HG03045 (cell line): Measurements from ENCODE around the gene IFT81.
"Not testable (repeated sequence)": the region's sequence is repeated elsewhere in the genome, so short reads cannot be mapped to it uniquely, and the experiment has no call there.

Source experiments
- ATAC-seq: cut with Tn5 transposase; IDR thresholded peaks from one replicate; pipeline ENCODE4 v1.9.1; 2021; ENCODE audit warnings: mild to moderate bottlenecking, moderate library complexity; ENCODE audit not compliant: unreplicated experiment

Gene IFT81

DNA sequence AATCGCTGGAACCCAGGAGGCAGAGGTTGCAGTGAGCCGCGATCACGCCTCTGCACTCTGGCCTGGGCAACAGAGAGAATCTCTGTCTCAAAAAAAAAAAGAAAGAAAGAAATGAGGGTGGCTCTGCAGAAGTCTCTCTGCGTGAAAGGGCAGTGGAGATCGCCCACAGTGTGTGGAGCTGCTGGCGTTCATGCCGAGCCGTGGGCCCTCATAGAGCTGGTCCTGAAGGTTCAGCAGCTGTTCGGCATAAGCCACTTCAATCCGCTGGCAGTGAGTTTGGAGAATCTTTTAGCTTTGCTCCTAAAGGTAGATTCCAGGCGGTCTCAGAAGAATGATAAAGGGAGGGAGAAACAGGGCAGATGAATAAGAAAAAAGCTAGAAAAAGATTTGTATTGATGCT is 120.2 kb downstream of the IFT81 start:
- no peak for ATAC-seq

DNA sequence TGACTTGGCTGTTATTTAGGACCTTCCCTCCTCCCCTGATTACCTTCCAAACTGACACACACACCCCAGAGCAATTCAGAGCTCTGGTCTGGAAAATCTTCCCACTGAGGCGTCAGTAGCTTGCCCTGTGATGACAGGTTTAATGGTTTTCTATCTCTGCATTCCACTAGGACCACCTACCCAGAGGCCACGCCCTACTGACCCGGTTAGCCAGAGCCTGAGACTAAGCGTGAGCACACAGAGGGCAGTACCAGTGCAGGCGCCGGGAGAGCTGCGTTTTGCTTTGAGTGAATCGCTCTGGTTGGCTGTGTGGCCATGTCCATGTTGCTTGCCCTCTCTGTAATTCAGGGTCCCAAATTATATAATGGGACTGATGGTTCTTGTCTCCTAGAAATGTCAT is 120.7 kb downstream of the IFT81 start:
- no peak for ATAC-seq

DNA sequence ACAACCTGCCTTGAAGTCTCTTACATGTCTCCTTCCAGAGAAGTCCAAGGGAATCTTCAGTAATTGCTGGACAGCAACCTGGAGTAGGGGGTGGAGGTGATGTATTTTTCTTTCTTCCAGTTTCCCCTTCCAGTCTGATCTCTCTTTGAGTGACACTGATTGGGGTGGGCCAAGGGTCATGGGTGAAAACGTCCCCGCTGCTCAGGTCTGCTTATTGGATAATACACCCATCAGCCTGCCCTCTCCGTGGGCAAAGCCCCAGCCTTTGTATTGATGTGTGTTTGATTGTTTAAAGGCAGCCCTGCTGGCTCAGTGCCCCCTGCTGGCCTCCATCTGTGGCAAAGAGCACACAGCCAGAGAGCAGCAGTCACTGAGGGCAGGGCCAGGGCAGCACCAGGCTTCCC is 121.2 kb downstream of the IFT81 start:
- no peak for ATAC-seq

DNA sequence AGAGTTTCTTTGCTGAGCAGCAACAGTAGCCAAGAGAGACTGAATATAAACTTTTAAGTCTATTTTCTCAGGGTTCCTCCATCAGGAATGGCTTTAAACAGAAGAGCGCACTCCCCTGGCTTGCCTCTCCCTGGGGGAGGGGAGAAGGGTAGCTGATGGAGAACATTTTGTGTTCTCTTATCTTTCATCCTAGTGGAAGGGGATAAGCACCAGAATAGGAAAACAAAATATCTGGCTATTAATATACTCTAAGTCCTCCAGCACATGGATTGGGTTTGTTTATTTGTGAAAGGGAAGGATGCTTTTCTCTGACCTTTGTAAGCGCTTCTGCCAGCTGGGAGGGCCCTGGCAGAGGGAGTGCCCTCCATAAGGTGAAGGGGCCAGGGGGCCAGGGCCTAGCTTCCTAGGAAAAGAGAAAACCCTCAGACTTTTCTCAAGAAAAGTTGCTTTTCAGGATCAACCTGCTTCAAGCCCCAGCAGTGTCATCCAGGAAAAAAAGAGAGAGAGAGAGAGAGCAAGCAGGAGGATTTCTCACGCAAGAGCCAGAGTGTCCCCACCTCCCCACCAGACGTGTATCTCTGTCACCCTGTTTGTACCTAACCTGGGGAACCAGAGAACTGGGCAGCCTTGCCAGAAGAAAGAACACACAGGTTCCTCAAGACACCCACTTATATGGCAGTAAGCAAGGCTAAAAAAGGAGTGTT is 122.6 kb downstream of the IFT81 start:
- ATAC-seq = no peak

DNA sequence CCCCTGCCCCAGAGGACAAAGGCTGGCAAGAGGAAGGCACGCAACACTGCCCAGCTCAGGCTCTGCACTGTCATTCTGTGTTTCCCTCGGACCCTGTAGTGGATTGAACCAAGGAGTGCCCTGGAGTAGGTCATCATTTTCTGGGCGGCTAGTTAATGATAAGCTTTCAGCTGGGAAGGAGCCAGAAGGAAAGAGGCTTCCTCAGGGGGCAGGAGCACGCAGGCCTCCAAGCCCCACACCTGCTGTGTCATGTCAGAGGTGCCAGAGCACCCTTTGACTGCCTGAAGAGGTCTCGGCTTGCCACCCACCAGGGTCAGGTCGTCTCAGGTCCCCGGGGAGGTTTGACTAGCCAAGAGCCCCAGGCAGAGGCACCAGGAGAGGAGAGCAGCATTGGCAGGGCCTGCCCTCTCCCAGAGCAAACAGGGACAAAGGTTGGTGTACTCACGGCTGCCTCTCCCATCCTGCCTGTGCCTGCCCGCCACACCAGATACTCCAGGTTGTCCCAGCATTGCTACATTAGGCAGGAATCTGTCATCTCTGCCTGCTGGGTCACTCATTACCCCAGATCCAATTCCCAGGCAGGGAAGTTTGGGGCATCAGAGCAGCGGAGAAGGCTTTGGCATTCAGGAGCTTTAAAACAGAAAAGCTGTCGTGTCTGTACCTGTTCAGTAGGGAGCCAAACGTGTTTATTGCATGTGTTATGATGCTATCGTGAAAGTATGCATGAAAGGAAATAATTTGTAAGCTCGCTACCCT is 123.4 kb downstream of the IFT81 start:
- no peak for ATAC-seq

DNA sequence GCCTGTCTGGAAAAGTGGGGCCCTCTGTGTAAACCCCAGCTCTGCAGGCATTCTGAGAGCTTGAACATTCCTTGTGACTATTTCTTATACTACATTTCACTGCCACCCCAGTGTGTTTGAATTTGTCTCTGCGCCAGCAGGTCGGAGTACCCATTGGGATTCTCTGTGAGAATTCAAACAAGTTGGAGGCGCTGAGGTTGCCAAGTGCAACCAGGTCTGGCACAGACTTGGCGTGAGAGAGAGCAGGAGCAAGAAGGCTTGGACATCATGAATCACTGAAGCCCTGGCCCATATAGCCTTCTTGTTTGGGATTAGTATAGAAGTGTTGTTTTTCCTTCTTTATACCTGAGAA is 123.9 kb downstream of the IFT81 start:
- no peak for ATAC-seq

DNA sequence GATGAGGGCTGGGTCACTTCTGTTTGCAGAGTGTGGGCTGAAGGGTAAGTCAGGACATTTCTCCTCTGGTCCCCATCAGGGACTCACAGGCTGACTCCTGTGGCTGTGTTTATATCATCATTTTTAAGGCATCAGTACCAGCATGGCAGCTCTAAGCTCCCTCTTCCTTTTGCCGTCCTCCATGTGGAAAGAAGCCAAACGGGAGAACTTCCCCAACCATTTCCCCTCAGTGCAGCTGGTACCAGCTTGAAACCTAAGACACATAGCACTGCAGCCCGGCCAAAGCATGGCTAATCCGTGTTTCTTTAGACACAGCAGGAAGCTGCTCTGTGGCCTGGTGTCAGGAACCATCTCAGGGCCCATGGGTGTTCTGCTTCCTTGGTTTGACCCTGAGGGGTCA is 124.9 kb downstream of the IFT81 start:
- ATAC-seq = no peak

DNA sequence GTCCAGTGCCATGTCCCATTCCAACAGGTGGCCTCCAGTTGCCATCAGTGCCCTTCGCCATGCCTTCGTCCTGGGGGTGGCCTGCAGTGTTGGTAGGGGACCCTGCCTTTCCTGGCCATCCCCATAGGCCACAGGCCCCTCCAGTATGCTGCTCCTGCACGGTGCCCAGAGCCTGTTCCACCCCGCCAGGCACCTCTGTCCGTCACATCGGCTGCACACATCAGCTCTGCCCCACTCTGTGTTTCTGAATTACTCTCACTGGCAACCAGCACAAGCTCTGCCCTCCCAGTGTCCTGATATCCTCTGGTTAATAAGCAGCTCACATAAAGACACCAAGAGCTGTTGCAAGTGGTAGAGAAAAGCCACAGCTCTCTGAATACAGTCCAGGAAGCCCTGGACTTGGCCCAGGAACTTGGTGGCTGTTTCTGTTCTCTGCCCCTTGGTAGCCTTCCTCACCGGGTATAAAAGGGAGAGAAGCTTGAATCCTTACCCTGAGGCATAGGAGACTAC is 125.6 kb downstream of the IFT81 start:
- ATAC-seq = no peak

DNA sequence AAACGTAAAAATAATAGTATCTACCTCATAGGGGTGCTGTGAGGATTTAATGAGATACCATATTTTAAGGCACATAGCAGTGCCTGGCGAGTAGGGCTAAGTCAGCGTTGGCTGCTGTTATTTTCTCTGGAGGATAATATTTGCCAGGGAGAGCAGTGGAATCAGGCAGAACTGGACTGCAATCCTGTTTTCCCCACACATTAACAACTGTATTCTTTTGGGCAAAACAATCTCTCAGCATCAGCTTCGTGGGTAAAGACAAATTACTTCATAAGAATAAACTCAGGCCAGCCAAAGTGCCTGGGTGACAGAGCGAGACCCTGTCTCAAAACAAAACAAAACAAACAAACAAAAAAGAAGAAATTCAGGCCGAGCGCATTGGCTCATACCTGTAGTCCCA is 127.2 kb downstream of the IFT81 start:
- no peak for ATAC-seq

DNA sequence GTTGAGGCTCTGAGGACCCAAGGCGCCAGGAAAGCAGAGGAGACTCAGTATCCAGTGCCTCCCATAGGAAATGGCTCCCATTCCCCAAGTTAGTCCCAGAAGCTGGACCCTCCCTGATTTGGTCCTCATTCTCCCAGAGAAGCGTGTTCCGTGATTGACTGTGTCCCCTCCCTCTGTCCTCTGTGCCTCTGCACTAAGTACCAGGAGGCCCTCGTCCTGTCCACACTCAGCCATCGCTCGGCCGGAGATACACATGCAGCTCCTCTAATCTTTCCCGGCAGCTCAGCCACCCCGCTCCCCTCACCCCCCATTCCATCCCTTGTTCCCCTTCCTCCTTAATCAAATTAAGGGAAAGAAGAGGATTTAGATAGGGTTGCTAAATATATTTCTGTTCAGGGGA is 128.6 kb downstream of the IFT81 start:
- no peak for ATAC-seq

DNA sequence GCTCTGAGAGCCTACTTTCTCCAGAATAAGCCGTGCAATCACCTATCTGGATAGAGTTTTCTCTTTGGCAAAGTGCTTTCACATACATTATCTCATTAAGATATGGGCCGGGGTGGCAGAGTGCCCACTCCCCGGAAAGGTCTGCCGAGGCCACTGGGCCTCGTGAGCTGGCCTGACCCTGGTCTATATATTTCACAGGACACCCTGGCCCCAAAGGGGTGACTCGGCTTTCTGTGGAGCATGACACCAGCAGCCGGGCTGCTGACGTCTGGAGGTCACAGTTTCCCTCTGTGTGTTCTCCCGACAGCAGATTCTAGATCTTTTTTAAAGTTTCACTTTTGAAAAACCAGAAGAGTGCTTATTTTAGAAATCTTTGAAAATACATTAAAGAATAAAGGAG is 129.0 kb downstream of the IFT81 start:
- no peak for ATAC-seq

DNA sequence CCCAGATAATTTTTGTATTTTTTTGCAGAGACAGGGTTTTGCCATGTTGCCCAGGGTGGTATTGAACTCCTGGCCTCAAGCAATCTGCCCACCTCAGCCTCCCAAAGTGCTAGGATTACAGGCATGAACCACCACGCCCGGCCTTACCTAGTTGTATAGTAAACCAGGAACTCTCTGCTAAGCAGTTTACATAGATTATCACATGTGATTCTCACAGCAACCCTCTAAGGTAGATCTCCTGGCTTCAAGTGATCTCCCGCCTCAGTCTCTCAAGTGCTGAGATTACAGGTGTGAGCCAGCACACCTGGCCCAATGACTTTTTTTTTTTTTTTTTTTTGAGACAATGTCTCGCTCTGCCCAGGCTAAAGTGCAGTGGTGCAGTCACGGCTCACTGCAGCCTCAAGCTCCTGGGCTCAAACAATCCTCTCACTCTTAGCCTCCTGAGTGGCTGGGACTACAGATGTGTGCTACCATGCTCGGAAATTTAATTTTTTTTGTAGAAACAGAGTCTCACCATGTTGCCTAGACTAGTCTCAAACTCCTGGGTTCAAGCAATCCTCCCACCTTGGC is 130.9 kb downstream of the IFT81 start:
- no peak for ATAC-seq

DNA sequence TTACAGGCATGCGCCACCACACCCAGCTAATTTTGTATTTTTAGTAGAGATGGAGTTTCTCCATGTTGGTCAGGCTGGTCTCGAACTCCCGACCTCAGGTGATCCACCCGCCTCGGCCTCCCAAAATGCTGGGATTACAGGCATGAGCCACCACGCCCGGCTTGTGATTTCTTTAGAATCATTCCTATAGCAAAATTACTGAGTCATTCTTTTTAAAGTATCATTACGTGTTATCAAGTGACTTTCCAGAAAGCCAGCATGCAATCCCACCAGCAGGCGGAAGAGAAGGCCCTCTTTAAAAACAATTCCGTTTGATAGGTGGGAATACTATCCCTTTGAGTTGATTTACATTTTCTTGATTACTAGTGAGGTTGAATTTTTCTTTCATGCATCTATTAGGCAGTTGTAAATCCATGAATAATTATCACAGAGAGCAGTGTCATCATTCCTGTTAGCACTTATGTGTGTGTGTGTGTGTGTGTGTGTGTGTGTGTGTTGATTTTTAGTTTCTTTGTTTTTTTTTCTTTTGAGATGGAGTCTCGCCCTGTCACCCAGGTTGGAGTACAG is 131.8 kb downstream of the IFT81 start:
- not testable (repeated sequence) for ATAC-seq

DNA sequence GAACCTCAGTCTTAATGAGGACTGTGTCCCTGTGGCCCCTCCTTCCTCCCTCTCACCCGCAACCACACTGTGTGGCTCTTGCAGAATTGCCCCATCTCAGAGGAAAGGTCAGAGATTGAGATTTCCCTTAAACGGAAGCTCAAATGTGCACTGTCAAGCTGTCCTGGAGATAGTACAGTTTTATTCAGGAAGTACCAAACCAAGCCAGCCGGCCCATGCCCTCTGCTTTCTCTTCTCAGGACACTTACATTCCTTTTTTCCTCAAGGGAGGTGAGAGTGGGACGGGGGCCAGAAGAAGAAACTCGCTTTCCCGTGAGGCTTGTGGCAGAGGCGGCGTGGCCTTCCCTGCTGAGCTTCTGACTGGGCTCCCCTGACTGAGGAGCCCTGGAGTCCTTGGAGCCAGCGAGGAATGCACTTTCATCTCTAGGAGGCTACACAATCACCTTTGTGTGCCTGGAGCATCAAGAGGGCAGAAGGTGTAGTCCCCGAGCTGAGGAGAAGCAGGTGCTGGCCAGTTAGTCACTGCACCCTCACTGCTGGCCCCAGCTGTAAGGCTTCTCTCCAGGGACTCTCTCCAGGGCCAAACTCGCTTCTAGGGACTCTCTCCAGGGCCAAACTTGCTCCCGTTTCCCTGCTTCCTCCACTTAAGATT is 132.7 kb downstream of the IFT81 start:
- no peak for ATAC-seq

DNA sequence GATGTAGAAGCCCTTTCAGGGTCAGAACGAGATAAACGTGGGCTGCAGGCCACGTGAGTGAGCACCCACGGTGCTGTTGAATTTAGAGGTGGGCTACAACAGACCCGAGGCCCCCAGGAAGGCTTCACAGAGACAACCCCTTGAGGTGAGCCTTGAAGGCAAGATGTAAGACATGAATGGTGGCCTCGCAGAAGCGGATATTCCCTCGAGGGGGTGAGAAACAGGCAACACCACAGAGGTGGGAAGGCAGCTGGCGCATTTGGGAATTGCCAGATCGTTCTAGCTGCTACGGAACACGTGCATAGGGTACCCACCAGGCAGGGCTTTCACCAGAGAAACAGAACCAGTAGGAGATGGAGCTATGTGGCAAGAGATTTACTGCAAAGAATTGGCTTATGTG is 134.3 kb downstream of the IFT81 start:
- ATAC-seq = no peak

DNA sequence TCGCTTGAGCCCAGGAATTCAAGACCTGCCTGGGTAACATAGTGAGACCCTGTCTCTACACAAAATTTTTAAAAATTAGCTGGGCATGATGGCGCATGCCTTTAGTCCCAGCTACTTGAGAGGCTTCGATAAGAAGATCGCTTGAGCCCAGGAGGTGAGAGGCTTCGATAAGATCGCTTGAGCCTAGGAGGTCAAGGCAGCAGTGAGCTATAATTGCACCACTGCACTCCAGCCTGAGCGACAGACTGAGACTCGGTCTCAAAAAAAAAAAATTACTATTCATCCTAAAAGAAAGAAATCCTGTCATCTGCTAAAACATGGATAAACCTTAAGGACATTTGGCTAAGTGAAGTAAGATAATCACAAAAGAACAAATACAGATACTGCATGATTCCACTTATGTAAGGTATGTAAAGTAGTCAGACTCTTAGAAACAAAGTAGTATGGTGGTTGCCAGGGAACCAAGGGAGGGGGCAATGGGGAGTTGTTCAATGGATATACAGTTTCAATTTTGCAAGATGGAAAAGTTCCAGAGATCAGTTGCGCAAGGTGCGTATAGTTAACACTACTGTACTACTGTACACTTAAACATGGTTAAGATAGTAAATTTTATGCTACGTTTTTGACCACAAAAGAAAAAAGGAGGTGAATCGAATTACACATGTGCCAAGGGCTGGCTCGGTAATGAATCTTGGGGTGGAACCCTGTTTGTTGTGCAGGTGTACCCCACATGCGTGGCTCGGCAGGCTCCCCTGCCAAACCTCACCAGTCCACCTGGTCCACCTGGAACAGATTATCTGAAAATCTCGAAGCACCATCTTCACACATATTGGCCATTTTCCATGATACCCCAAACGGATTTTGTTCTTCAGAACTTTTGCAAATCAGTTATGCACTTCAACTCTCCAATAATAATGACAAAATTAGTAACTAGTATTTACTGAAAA is 138.6 kb downstream of the IFT81 start:
- ATAC-seq = no peak

DNA sequence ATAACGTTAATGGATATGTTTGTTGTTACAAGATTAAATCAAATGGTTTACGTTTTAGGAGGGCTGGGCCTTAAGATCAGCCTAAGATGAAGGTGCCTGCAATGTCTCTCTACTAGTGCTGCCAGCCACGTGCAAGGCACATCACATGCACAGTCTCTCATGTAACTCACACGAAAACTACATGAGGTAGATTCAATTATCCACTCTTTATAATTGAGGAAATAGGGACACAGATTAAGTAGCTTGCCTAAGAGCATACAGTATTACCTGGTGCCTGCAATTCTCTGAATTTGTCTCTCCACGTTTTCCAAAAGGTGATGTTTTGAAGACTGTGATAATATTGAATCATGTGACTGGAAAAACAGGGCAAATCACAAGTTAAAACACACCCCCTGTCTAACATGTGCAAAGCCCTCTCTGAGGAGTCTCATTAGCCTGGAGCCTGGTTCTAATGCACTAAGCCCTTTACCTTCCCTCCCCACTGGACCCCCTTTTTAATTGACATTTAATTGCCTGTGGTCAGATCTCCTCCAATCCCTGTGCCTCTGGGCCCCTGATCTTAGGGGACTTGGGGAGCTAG is 142.3 kb downstream of the IFT81 start:
- ATAC-seq = no peak

DNA sequence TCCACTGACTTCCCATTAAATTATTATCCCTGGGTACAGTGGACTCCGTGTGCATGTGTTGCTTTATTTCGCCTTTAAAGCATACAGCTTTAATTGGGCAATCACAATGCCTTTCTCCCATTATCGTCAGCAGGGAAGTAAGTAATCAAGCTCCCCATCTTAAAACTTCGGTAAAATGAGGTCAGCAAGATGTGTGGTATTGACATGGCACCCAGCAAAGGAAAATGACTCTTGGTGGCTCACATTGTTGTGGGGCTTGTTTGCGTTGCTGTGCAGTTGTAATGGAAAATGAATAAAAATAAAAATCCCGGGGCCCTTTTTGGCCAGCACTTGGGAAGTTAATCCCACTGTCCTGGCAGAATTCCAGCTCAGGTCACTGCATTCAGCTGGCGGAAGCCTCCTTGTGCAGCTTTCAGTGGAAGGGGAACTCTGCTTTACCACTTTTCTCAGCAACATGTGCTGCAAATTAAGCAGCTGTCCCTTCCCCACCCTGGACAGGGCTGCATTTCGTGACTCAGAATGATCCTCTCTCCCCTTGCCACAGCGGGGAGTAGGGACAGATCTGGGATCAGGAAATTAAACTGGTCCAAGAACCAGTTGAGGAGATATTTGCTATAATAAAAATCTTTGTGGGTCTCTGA is 142.9 kb downstream of the IFT81 start:
- ATAC-seq = no peak
